Testis (tissue), 2 donors: ENCODE measurements around the gene OR2T2.
"Not testable (repeated sequence)": the region's sequence is repeated elsewhere in the genome, so short reads cannot be mapped to it uniquely, and the experiment has no call there.

Source experiments
- POLR2A ChIP-seq: fragments of 450-650 bp; IDR thresholded peaks from one replicate; pipeline ENCODE4 v1.6.1; 2017; ENCODE audit warnings: antibody characterized with exemption, mild to moderate bottlenecking, moderate library complexity
- TF ChIP-seq, protein P1 (sequence below), 3 experiments: fragments of 450-650 bp in 2 of 3; fragments of 200-600 bp in 1 of 3; sonication (generic) in 1 of 3; IDR thresholded peaks; one replicate each; pipeline ENCODE4 v1.5.1; 2016 to 2019; ENCODE audit warnings: antibody characterized with exemption in 3 of 3, mild to moderate bottlenecking in 2 of 3, moderate library complexity in 1 of 3

GRCh38 chr1:248481686-248482579 is 36.5 kb downstream of the OR2T2 start:
- TF ChIP-seq, protein P1, sequence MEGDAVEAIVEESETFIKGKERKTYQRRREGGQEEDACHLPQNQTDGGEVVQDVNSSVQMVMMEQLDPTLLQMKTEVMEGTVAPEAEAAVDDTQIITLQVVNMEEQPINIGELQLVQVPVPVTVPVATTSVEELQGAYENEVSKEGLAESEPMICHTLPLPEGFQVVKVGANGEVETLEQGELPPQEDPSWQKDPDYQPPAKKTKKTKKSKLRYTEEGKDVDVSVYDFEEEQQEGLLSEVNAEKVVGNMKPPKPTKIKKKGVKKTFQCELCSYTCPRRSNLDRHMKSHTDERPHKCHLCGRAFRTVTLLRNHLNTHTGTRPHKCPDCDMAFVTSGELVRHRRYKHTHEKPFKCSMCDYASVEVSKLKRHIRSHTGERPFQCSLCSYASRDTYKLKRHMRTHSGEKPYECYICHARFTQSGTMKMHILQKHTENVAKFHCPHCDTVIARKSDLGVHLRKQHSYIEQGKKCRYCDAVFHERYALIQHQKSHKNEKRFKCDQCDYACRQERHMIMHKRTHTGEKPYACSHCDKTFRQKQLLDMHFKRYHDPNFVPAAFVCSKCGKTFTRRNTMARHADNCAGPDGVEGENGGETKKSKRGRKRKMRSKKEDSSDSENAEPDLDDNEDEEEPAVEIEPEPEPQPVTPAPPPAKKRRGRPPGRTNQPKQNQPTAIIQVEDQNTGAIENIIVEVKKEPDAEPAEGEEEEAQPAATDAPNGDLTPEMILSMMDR (IDR thresholded peaks at IDR 0.05), result not testable (repeated sequence)
- TF ChIP-seq POLR2A, result not testable (repeated sequence)
